NCI-H1436 treated with DMSO at 0.1 percent for 48 hours (cell line): ENCODE data around the gene MYO9A.

ENCODE experiments used
- DNase-seq: peaks from one replicate; lab custom pipeline; 2025; lab: John Stamatoyannopoulos, UW

The MYO9A gene

DNA sequence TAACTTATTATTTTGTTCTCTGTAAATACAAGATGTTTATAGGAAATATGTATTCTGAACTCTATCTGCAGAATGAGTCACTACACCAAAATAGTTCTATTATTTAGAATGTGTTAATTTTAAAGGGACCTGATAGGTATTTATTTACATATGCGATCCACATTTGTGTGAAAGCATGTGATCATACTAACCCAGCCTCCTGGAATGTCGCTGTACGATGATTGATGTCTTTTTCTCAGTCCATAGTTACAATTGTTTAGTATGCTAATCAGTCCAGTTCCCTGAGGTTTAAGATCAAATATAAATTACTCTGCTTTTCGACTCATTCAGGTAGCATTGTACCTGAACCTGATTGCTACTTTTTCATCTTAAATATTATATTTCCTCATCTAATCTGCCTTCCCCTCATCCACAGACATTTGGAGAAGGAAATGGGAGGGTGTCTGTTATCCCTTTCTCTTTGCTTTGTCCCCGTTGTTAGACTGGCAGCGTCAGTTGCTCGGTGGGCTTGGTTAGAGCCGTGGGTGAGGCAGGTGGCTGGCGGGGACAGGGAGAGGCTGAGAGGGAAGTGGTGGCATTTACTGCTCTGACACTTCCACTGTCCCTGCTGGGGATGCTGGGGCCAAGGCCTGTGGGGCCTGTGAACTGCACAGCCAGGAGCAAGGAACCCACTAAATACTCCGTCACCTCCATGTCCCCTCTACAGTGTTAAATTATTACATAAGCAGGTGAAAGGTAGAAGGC is 335.4 kb downstream of the MYO9A start:
- DNase-seq: no peak

DNA sequence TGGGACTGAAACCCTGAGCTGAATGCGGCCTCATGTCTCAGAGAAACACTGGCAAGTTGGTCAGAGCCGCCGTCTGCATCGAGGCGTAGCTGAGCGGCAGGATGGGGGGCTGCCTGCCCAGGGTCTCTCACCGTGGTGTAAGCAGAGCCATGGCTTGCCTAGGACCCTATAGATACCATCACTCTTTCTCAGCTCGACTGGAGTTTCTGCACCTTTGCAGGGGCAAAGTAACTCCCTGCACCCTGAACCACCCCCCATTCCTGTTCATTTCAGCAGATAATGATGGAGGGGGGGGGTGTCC is 336.0 kb downstream of the MYO9A start:
- DNase-seq: no peak

GRCh38 chr15:71781179-71781964 is 336.6 kb downstream of the MYO9A start:
- DNase-seq: no peak

GRCh38 chr15:71780115-71780976 is 337.6 kb downstream of the MYO9A start:
- no peak for DNase-seq

DNA sequence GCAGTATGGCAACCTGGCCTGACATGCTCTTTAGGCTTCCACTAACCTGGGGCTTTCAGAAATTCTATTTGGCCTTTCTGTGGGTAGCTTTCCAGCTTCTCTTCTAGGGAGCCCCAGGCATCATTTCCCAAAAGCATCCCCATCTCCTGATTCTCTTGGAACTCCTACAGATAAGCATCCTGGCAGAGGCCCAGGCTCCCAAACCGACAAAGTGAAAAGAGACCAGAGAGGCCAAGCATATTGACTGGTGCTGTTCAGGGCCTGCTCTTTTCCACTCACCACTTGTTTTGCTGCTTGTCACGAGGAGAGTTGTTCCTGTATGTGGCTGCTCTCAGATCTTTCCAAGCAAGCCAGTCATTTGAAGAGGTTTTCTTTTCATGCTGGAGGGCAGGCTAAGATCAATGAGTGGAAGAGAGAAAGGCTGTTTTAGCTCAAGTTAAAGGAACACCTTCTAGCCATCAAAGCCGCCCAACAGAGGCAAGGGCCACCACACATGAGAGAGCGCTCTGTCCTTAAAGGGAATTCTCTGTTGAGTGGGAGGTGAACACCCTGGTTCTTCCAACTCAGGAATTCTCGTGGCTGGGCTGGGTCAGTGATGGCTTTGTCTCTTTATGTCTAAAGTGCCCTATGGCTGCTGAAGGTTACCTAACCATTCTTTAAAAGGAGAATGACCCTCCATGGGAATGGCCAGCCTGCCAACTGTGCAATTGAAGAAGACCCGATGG is 338.7 kb downstream of the MYO9A start:
- no peak for DNase-seq

DNA sequence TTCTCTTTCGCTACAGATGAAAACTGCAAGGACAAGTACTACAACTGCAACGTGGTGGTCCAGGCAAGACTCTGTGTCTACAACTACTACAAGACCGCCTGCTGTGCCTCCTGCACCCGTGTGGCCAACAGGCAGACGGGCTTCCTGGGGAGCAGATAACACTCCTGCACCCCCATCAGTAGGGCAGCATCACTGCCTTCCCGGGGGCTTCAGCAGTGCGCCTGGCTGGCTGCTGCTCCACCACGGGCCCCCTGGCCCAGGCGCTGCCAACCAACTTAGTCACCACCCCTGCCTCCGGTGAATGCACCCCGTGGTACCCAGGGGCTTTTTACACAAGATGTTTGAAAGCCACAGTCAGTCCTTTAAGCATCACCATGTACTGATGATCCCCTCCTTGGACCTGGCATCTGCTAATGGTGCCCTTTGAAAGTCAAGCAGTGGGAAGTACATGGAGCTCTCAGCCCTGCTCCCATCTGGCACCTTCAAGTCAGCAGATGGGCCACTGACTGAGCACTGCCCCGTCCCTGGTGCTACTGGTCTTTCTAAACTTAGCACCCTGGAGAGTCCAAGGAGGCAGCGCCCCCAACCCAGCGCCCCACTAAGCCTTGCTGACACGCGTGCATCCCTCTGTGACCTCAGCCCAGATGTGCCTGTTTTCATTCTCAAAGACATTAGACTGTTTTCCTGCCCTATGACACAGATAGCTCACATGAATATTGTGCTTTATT is 340.6 kb downstream of the MYO9A start:
- no peak for DNase-seq

- no peak for DNase-seq
Observed at GRCh38 chr15:71776304-71776703, 341.6 kb downstream of the MYO9A start.

DNA sequence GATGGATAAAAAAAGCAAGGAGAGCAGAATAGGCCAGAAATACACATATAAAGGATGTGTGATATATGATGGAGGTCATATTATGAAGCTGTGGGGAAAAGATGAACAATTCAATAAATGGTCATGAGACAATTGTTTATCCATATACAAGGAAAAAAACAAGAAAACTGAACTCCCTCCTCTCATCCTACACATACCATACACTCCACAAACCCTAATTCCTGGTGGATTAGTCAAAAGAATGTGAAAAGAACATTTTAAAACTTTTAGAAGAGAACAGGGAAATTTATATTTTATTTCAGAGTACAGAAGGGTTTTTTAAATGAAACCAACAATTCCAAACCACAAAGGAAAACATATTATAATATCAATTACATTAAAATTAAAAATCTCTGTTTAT is 342.1 kb downstream of the MYO9A start:
- DNase-seq: no peak

GRCh38 chr15:71773206-71773859 is 344.6 kb downstream of the MYO9A start:
- DNase-seq: no peak
